Osteocyte (in vitro differentiated cells): ENCODE results near the gene SELENOM. TPM values are rescaled to one million over a fixed set of nuclear protein-coding genes. Genes with fewer than 3 reads are reported as not detected.
"Not testable (repeated sequence)": the region's sequence is repeated elsewhere in the genome, so short reads cannot be mapped to it uniquely, and the experiment has no call there.

Experiments
- DNase-seq: peaks from one replicate; pipeline ENCODE4 v3.0.0; 2021; ENCODE audit warnings: mixed read lengths; ENCODE audit not compliant: unreplicated experiment; ENCODE audit errors: extremely low spot score
- H3K27ac Mint-ChIP-seq: one replicate; pipeline ENCODE4 v1.8.0; 2021; ENCODE audit warnings: mild to moderate bottlenecking, mixed read lengths; ENCODE audit not compliant: unreplicated experiment
- H3K27me3 Mint-ChIP-seq: one replicate; pipeline ENCODE4 v1.8.0; 2021; ENCODE audit warnings: mixed read lengths; ENCODE audit not compliant: unreplicated experiment
- H3K36me3 Mint-ChIP-seq: one replicate; pipeline ENCODE4 v1.8.0; 2021; ENCODE audit warnings: mixed read lengths; ENCODE audit not compliant: unreplicated experiment
- H3K4me1 Mint-ChIP-seq: one replicate; pipeline ENCODE4 v1.8.0; 2021; ENCODE audit warnings: mixed read lengths; ENCODE audit not compliant: unreplicated experiment
- H3K4me3 Mint-ChIP-seq: one replicate; pipeline ENCODE4 v1.8.0; 2021; ENCODE audit warnings: mild to moderate bottlenecking, moderate library complexity, mixed read lengths; ENCODE audit not compliant: unreplicated experiment
- H3K9me3 Mint-ChIP-seq: one replicate; pipeline ENCODE4 v1.8.0; 2021; ENCODE audit warnings: mixed read lengths; ENCODE audit not compliant: unreplicated experiment
- CTCF ChIP-seq: fragments of 200-600 bp; sonication (generic); IDR thresholded peaks from 2 replicates; pipeline ENCODE4 v1.5.0; 2021; ENCODE audit warnings: antibody characterized with exemption, mild to moderate bottlenecking, moderate library complexity
- total RNA-seq: library from RNA; stranded (reverse); gene quantifications from 2 replicates; pipeline ENCODE4 v1.2.1, GENCODE V29; 2021

SELENOM gene
- total RNA-seq, 1 donor from 2014 or later, result 186 TPM

- peaks cover 13% of the 10 kb centered on the region for H3K4me1 Mint-ChIP-seq
- H3K4me3 Mint-ChIP-seq, result no peak overlapping the region
- DNase-seq, result no peak
- TF ChIP-seq CTCF, result no peak
- no peak overlapping the region for H3K27ac Mint-ChIP-seq
- no peaks in the 10 kb centered on the region for H3K9me3 Mint-ChIP-seq
- H3K36me3 Mint-ChIP-seq, result no peaks in the 10 kb centered on the region
- H3K27me3 Mint-ChIP-seq, result no peaks in the 10 kb centered on the region
These were observed 13.3 kb upstream of the SELENOM start for GRCh38 chr22:31120642-31121041.

- no peak overlapping the region for H3K27ac Mint-ChIP-seq
- no peaks in the 10 kb centered on the region for H3K27me3 Mint-ChIP-seq
- H3K9me3 Mint-ChIP-seq, result no peaks in the 10 kb centered on the region
- no peak overlapping the region for H3K4me3 Mint-ChIP-seq
- peaks cover 13% of the 10 kb centered on the region for H3K4me1 Mint-ChIP-seq
- DNase-seq, result no peak
- no peak for TF ChIP-seq CTCF
- no peaks in the 10 kb centered on the region for H3K36me3 Mint-ChIP-seq
These were observed 12.9 kb upstream of the SELENOM start for GRCh38 chr22:31120230-31120629.

- H3K27ac Mint-ChIP-seq, result no peak overlapping the region
- H3K9me3 Mint-ChIP-seq, result no peaks in the 10 kb centered on the region
- no peak for DNase-seq
- no peak for TF ChIP-seq CTCF
- no peaks in the 10 kb centered on the region for H3K36me3 Mint-ChIP-seq
- no peak overlapping the region for H3K4me3 Mint-ChIP-seq
- peaks cover 13% of the 10 kb centered on the region for H3K4me1 Mint-ChIP-seq
- H3K27me3 Mint-ChIP-seq, result no peaks in the 10 kb centered on the region
These were observed 11.8 kb upstream of the SELENOM start for GRCh38 chr22:31119026-31119717.

GRCh38 chr22:31118046-31118820 lies 10.9 kb upstream of the SELENOM start:
- Mint-ChIP-seq H3K9me3 (no peaks in the 10 kb centered on the region), H3K4me1 (peaks cover 9% of the 10 kb centered on the region), H3K4me3 (no peak overlapping the region), H3K27me3 (no peaks in the 10 kb centered on the region), H3K36me3 (no peaks in the 10 kb centered on the region), H3K27ac (no peak overlapping the region)
- TF ChIP-seq CTCF, result no peak
- DNase-seq, result no peak

GRCh38 chr22:31112547-31113091 lies 5.3 kb upstream of the SELENOM start:
- H3K4me1 Mint-ChIP-seq, DNase-seq, H3K36me3 Mint-ChIP-seq, H3K27ac Mint-ChIP-seq, H3K27me3 Mint-ChIP-seq, H3K9me3 Mint-ChIP-seq, H3K4me3 Mint-ChIP-seq: not testable (repeated sequence)
